Measurements from ENCODE around the gene MVB12B.

Gene MVB12B

DNA sequence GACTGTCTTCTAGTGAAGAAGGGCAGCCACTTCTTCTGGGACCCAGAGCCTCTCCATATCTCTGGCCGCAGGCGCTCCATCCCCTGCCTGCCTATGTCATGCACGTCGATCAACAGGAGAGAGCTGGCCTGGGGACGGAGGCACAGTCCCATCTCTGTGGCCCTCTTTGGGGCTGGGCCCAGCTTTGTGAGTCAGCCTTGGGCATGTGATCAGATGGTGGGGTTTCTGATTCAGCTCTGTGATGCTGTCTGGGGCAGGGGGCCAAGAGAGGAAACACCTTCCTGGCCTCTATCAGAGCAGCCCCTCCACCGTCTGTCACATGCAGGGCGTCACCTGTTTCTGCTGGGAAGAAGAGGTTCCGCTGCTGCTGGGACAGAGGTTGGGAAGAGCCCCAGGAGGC, 72.6 kb downstream of the MVB12B start:
- TF ChIP-seq, protein P1, sequence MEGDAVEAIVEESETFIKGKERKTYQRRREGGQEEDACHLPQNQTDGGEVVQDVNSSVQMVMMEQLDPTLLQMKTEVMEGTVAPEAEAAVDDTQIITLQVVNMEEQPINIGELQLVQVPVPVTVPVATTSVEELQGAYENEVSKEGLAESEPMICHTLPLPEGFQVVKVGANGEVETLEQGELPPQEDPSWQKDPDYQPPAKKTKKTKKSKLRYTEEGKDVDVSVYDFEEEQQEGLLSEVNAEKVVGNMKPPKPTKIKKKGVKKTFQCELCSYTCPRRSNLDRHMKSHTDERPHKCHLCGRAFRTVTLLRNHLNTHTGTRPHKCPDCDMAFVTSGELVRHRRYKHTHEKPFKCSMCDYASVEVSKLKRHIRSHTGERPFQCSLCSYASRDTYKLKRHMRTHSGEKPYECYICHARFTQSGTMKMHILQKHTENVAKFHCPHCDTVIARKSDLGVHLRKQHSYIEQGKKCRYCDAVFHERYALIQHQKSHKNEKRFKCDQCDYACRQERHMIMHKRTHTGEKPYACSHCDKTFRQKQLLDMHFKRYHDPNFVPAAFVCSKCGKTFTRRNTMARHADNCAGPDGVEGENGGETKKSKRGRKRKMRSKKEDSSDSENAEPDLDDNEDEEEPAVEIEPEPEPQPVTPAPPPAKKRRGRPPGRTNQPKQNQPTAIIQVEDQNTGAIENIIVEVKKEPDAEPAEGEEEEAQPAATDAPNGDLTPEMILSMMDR (IDR thresholded peaks at IDR 0.05; ENCODE audit: low read depth, low read length, missing control alignments) = no peak
- no peak overlapping the region for H3K4me3 ChIP-seq (ENCODE audit: low read depth, low read length)
- in situ Hi-C loops (cut with HindIII; ENCODE audit: low sequenced_read_pairs) = no loop called here
- DNase-seq (ENCODE audit: low read depth) = no peak

DNA sequence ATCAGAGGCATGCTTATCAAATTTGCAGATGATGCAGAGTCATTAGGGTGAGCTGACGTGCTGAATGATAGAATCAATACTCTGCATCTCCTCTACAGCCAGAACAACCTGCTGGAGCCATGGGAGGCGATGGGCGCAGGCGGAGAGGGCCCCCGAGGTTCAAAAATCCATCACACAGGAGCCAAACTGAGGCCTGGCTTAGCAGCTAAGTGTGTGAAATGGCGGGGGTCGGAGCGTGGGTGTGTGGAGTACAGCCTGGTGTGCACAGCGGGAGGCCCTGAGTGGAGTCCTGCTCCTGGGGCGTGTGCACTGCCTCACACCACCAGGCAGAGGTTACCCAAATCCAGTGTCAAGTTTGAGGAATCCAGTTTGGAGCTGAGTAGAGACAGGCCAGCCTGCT, 73.2 kb downstream of the MVB12B start:
- TF ChIP-seq, protein P1 (IDR thresholded peaks at IDR 0.05; ENCODE audit: low read depth, low read length, missing control alignments) = no peak
- no peak overlapping the region for H3K4me3 ChIP-seq (ENCODE audit: low read depth, low read length)
- DNase-seq (ENCODE audit: low read depth) = no peak
- in situ Hi-C loops (cut with HindIII; ENCODE audit: low sequenced_read_pairs) = no loop called here

DNA sequence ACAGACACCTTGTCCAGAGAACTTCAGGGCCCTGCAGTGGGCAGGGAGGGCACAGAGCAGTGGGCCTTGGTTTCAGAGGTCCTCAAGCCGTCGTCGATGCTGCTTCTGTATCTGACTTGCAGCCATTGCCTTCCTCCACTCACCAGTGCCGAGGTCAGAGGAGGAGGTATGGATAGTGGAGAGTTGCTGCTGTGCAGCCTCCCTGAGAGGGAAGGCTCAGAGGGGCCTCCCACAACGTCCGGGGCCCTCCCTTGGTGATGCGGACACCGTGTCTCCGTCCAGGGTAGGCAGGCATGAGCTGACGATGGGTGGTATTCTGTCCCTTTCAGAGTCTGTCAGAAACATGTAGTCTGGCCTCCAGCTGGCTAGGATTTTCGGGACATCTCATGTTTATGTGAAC, 73.9 kb downstream of the MVB12B start:
- no peak overlapping the region for H3K4me3 ChIP-seq (ENCODE audit: low read depth, low read length)
- no peak for DNase-seq (ENCODE audit: low read depth)
- in situ Hi-C loops (cut with HindIII; ENCODE audit: low sequenced_read_pairs) = no loop called here
- TF ChIP-seq, protein P1 (IDR thresholded peaks at IDR 0.05; ENCODE audit: low read depth, low read length, missing control alignments) = no peak

DNA sequence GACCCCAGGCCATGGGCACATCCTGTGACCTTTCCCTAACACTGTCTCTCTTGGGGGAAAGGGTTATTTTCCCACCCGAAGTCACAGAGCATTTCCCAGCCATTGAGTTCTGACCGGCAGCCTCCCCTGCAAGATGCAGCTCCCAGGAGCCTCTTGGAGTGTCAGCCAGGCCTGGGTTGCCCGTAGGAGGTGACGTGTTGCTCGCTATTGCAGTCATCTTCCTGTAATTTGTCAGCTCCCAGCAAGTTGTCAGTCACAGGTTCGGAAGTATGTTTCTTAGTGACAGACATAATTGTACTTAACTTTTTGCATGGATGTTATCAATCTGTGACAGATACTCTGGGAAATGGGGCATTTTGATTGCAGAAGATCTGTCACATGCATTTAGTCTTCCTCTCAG, 74.5 kb downstream of the MVB12B start:
- in situ Hi-C loops (cut with HindIII; ENCODE audit: low sequenced_read_pairs) = no loop called here
- no peak for DNase-seq (ENCODE audit: low read depth)
- no peak overlapping the region for H3K4me3 ChIP-seq (ENCODE audit: low read depth, low read length)
- TF ChIP-seq, protein P1 (IDR thresholded peaks at IDR 0.05; ENCODE audit: low read depth, low read length, missing control alignments) = no peak

DNA sequence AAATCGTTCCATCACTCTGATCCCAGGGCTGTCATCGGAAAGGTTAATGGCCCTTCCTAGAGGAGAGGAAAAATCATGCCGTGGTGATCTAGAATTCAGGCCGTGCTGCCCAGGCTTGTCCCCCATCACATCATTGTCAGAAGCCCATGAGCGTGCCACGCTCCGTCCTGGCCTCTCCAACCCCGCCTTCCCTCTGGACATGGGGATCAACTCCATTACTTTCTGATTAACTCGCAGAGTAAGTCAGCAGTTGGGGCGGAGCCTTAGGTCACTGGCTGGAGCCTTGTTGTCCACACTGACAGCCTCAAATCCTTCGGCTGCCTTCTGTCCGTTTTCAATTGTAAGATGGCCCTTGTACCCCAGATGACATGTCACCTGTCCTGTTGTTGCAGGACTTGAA, 75.0 kb downstream of the MVB12B start:
- in situ Hi-C loops (cut with HindIII; ENCODE audit: low sequenced_read_pairs) = no loop called here
- TF ChIP-seq, protein P1 (IDR thresholded peaks at IDR 0.05; ENCODE audit: low read depth, low read length, missing control alignments) = no peak
- DNase-seq (ENCODE audit: low read depth) = no peak
- no peak overlapping the region for H3K4me3 ChIP-seq (ENCODE audit: low read depth, low read length)

DNA sequence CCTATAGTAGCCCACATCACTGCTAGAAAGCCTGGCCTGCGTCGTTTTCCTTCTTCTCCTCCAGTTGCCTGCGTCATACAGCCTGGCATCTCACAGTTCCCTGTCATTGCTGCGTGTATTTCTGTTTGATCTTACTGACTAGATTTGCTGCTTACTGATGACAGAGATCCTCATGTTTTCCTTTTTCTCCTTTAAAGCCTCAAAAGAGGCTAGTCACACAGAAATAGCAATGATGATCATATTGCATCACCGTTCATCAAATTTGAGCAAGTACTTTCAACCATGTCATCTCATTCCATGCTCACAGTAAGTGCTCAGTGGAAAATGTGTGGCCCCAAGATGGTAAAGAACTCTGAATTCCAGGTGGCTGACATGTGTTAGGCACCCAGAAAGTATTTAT, 76.8 kb downstream of the MVB12B start:
- H3K4me3 ChIP-seq (ENCODE audit: low read depth, low read length) = no peak overlapping the region
- no peak for DNase-seq (ENCODE audit: low read depth)
- TF ChIP-seq, protein P1 (IDR thresholded peaks at IDR 0.05; ENCODE audit: low read depth, low read length, missing control alignments) = no peak
- in situ Hi-C loops (cut with HindIII; ENCODE audit: low sequenced_read_pairs) = no loop called here

DNA sequence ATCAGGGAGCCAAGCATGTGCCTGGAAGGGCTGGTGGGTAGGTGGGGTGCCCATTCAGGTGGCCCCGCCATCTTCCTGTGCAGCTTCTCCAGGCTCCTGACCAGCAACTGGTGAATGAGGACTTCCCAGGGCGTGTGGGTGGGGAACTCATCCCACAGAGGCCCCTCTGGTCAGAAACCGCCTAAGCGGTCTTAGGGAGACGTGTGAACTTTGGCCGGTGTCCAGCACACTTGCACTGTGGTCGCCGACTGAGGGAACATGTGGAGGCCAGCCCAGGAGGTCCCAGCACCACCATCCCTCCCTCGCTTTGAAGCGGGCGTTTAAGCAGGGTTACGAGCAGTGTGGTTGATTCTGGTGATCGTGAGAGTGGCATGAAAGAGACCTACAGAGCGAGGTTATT, 77.8 kb downstream of the MVB12B start:
- no peak for DNase-seq (ENCODE audit: low read depth)
- H3K4me3 ChIP-seq (ENCODE audit: low read depth, low read length) = no peak overlapping the region
- TF ChIP-seq, protein P1 (IDR thresholded peaks at IDR 0.05; ENCODE audit: low read depth, low read length, missing control alignments) = no peak
- in situ Hi-C loops (cut with HindIII; ENCODE audit: low sequenced_read_pairs) = no loop called here

Measured in astrocyte of the cerebellum (primary cell).